IPS-11a (cell line): ENCODE data around the gene WDR4.
A peak's percentile ranks its signal among the peaks of the same experiment; 100 is the strongest.
"Not testable (repeated sequence)": the region's sequence is repeated elsewhere in the genome, so short reads cannot be mapped to it uniquely, and the experiment has no call there.

ENCODE experiments used
- H3K4me3 ChIP-seq: one replicate; pipeline ENCODE4 v1.5.1; 2013; ENCODE audit warnings: low read depth, low read length, control low read depth

Gene WDR4

DNA sequence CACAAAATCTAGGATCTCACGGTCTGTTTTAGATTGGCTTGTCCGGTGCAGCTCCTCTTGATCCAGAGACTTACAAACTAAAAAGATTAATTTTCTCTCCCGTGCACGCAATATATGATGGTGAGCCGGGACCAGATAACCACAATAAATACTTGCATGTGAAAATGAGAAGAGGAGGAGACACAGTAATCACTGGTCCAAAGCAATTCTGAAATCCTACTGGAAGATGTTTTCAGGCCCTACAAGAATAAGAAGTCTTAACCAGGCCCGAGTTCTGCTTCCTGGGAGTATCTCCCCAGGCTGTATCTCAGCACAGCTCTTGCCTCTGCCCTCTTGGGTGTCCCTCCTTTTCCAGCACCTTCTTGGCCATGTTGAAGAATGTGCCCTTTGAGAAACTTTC is 1.0 kb upstream of the WDR4 start:
- peak overlapping the region; percentile 97 for H3K4me3 ChIP-seq

- H3K4me3 ChIP-seq, result peak overlapping the region; percentile 97
Measured at GRCh38 chr21:42878678-42878992, 704 bp downstream of the WDR4 start.

DNA sequence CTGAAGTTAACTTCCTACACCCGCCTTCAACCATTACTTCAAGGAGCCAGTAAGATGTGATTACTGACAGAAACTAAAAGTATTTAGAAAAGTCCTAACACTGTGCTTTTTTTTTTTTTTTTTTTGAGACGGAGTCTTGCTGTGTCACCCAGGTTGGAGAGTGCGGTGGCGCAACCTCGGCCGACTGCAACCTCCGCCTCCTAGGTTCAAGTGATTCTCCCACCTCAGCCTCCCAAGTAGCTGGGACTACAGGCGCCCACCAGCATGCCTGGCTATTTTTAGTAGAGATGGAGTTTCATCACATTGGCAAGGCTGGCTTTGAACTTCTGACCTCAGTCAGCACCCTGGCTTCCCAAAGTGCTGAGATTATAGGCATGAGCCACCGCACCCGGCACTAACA is 3.5 kb downstream of the WDR4 start:
- not testable (repeated sequence) for H3K4me3 ChIP-seq

GRCh38 chr21:42873096-42873495 is 6.2 kb downstream of the WDR4 start:
- H3K4me3 ChIP-seq, result no peak overlapping the region

GRCh38 chr21:42868196-42868595 is 11.1 kb downstream of the WDR4 start:
- no peak overlapping the region for H3K4me3 ChIP-seq

DNA sequence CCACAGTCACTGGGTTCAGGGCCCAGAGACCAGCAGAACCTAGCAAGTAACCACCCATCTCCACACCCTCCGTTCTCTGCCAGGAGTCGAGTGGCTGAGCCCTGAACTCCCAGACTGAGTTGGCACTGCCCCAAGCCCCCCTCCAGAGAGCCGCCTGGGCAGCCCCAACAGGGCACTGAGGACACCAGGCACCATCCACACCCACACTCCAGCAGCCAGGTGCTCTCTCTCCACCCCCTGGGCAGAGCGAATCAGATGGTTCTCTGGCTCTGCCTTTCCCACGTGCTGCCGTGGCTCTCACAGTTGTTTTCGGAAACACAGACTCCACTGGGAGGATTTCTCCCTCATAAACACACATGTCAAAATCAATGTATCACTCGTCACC is 13.6 kb downstream of the WDR4 start:
- H3K4me3 ChIP-seq, result no peak overlapping the region

DNA sequence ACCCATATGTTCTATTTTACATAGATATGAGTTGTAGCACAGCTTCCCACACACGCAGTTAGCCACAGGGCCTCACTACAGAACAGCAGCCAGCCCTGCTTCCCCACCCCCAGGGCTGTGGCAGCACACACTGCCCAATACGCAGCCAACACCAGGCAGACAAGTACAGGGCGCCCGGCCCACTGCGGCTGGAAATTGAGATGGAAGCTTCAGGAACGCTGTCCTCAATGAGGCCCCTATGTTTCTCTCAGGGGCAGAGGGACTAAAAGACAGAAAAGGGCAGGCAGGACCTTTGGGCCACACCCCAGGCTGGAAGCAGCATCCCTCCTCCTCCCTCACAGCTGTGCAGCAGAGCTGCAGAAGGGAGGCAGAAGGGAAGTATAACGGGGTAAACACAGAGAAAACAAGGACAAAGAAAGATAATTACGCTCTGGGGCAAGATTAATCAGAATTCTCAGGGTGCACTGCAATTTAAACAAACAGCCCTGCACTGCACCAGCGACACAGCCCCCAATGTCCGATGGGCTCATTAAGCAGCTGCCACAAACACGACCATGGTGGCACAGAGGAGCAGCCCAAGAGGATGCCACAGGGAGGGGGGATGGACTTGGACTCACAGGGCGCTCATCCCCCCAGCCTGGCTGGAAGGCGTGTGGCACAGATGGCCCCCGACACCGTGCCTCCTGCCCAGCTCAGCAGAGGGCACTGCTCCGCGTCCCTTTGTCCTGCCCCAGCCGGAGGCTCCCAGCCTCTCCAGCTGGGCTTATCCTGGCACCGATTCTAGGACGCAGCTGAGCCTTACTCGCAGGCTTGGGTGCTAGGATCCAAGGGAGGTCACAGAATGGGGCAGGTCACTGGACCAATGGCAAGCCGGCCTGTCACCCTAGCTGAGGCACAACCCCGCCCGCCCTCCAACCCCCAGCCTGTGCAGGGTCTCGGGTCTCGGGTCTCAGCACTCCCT is 14.2 kb downstream of the WDR4 start:
- H3K4me3 ChIP-seq, result no peak overlapping the region

- no peak overlapping the region for H3K4me3 ChIP-seq
Measured at GRCh38 chr21:42864286-42864685, 15.1 kb downstream of the WDR4 start.

DNA sequence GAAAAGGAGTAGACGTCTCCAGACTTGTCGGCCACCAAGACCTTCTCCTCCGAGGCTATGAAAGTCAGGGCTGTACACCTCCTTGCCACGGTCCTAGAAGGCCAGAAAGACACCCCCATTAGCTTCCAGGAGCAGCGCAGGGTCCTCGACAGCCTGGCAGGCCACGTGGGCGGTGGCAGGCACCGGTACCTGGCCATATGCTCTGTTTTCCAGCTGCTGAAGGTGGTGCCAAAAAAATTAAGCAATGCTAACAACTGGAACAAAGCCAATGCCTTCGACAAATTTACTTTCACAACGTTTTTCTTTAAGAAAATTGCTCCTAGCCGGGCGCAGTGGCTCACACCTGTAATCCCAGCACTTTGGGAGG is 15.9 kb downstream of the WDR4 start:
- no peak overlapping the region for H3K4me3 ChIP-seq

GRCh38 chr21:42862774-42863503 is 16.4 kb downstream of the WDR4 start:
- H3K4me3 ChIP-seq, result no peak overlapping the region

- H3K4me3 ChIP-seq, result no peak overlapping the region
Measured at GRCh38 chr21:42861848-42862400, 17.4 kb downstream of the WDR4 start.

DNA sequence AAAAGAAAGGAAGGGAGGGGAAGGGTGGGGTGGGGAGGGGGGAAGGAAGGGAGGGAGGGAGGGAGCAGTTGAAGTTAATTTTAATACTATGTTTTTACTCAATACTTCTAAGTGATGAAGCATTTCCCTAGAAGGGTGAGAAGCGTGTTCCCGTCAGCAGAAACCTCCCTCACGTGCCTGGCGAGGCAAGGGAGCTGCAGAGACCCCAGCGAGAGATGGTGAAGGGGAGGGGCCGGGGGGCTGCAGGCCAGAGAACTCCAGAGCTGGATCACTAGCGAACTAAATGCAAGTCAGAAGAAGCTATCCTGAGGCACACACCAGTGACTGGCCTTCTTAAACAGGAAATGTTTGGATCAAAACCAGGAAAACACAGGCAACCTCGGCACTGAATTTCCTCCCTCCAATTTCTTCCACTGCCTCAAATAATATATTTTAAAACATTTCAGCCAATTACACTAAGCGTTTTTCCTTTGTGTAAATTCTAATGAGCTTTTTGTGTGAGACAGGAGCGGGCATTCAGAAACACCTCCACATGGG is 18.0 kb downstream of the WDR4 start:
- H3K4me3 ChIP-seq, result no peak overlapping the region

DNA sequence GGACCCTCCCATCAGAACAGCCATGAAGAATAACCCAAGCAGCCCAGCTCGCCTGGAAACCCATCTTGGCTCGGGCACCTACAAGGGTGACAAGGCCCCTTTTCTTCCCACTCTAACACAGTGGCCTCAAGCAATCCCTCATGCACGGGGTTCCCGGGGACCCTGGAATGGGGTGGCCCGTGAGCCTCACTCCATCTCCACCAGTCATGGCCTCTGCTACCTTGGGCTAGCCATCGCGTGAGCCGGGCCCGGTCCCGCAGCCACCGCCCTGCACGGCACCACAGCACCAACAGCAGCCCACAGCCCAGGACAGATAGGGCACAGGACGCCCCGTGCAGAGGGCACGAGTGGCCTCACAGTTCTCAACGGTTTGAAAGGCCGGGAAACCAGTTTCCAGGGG is 19.0 kb downstream of the WDR4 start:
- H3K4me3 ChIP-seq, result no peak overlapping the region

DNA sequence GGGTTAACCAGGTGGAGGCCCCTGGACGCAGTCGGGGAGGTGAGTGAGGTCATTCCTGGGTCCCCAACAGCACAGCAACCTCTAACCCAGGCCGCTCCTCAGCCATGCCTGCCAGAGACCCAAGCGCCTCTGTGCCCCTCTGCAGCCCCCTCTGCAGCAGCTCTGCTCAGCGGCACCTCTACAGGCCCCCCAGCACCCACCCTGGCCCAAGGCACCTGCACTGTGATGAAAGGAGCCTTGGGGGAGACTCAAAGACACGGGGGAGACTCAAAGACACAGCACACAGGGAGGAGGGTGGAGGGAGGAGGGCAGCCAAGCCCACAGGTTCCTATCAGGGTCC is 19.5 kb downstream of the WDR4 start:
- no peak overlapping the region for H3K4me3 ChIP-seq

DNA sequence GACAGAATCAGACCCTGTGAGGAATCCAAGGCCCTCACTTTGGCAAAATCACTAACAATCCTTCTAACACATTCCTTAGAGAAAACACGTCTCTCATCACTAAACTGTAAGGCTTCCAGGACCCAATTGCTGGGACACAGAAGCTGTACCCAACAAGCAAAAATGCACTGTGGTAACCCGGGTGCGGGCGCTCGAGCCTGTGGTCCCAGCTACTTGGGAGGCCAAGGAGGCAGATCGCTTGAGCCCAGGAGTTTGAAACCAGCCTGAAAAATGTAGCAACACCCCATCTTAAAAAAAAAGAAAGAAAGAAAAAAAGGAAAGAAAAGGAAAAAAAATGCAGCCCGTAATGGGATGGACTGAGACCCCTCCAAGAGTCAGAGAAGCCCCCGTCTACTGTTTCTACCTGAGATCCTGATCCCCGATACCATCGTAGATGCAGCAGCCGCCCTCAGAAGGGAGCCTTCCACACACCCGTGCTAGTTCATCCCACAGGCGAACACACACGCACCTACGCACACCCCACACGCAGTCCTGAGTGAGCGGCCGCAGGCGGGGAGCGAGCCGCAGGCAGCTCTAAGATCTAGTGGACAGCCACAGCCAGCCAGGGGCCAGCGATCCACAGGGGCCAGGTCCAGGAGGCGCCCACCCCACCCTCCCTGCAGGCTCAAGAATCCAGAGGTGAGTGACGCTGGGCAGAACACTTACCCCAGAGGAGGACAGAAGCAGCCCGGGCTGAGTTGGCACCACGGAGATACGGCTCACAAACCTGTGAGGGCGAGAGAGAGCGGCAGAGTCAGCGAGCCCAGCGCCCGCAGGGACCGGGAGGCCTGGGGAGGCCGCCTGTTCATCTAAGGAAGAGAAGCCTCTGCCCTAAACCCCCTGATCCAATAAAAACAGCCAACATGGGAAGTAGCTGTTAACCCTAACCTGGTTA is 20.1 kb downstream of the WDR4 start:
- H3K4me3 ChIP-seq, result no peak overlapping the region

- no peak overlapping the region for H3K4me3 ChIP-seq
Measured at GRCh38 chr21:42858185-42858847, 21.0 kb downstream of the WDR4 start.

- H3K4me3 ChIP-seq, result no peak overlapping the region
Measured at GRCh38 chr21:42857216-42857615, 22.1 kb downstream of the WDR4 start.

DNA sequence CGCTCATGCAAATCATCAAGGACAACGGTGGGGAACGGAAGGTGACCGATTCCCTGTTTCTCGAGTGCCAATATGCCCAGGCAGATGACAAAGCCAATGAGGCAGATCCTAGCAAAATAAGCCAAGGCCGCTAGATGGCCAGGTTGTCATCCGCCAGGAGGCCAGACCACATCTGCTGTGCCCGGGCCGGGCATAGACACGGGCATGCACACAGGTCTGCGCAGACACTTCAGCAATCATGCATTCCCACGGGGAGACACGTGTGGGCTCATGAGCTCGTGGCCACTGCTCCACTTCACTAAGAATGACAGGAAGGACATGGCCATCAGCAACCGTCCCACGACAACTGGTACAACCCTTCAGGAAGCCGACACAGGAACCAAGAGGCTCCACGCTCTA is 23.4 kb downstream of the WDR4 start:
- H3K4me3 ChIP-seq, result no peak overlapping the region

DNA sequence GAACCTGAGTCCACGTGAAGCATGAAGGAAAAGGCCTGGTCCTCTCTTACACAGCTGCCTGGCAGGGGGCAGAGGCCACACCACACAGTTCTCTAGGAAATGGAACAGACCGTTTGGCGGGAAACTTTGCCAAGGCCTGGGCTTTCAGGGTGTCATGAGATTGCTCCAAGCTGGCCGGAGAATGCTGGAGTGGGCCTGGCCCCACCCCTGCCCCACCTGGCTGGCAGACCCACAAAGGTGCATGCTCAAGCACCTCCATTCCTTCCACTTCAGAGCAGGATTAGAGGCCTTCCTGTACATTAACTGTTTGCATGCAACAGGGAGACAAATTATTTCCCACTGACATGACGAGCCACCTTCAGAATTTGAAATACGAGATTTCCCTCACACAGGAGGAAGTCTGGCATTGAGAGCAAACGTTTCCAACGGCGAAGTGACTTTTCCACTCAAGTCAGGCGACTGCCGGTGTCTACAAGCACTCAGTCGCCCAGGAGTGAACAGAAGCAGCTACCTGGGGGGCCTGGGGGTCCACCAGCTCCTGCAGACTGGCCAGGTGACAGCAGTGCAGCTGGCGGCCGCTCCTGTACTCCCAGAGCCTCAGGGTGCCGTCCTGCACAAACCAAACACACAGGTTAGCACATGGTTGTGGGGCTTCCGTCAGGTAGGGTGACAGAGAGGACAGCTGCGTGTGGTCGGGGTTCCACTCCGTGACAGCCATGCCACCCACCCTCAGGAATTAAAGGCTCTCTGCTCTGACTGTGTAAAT is 24.0 kb downstream of the WDR4 start:
- no peak overlapping the region for H3K4me3 ChIP-seq
